GM12801 (cell line): ENCODE measurements around the gene KCTD8.

Source experiments
- CTCF ChIP-seq: IDR thresholded peaks from one replicate; pipeline ENCODE4 v1.5.1; 2011; ENCODE audit warnings: control low read depth; ENCODE audit not compliant: insufficient read length; ENCODE audit errors: extremely low read depth

KCTD8 gene

DNA sequence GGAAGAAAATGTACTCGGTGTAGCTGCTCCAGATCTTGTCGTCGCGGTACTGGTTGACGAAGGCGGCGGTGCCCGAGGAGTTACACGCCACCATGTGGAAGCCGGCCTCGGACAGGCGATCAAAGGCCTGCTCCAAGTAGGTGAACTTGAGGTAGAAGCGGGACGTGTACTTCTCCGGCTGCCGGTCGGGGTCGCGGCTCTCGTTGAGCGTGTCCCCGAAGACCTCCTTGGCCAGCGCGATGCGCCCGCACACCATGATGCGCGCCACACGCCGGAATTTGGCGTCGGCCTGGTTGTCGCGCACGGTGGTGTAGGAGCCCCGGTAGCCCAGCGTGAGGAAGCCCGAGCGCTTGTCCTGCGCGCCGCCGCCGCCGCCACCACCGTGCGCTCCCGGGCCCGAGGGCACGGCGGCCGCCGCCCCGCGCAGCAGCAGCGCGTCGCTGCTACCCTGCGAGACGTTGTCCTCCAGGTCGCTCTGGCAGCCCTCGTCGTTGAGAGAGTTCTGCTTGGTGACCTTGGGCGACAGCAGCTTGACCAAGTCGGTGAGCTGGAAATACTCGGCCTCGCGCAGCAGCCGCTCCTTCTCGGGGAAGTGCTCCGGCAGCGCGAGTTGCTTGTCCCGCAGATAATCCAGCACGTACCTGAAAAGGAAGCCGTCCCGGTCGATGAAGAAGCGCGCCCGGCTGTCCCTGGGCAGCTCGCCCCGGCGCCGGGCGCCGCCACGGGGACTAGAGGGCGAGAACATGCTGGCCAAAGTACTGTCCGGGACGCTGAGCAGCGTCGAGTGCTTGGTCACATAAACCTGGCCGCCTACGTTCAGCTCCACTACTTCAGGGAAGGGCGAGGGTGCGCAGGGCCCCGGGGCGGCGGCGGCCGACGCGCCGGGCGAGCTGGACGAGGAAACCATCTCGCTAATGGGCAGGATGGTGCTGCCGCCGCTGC is 775 bp downstream of the KCTD8 start:
- no peak for TF ChIP-seq CTCF

GRCh38 chr4:44446801-44447562 is 1.6 kb downstream of the KCTD8 start:
- TF ChIP-seq CTCF: no peak

DNA sequence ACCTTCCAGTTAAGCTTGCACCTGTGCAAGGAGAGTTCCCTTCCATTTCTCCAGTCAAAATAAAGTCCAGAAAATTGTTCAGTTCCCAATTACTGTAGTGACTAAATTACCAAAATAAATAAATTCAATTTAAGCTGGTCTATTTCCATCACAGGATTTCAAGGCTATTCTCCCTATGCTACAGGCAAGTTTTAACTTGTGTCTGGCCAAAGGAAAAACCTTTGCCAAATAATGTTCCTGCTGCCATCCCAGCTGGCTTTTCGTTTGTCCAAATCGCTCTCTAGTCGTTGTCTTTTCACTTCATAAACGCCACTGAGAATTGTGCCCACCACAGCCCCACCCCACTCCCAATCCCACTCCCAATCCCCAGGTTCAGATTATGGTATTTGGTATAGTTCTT is 2.4 kb downstream of the KCTD8 start:
- no peak for TF ChIP-seq CTCF

- TF ChIP-seq CTCF: no peak
Observed at GRCh38 chr4:44438687-44439086, 9.9 kb downstream of the KCTD8 start.

DNA sequence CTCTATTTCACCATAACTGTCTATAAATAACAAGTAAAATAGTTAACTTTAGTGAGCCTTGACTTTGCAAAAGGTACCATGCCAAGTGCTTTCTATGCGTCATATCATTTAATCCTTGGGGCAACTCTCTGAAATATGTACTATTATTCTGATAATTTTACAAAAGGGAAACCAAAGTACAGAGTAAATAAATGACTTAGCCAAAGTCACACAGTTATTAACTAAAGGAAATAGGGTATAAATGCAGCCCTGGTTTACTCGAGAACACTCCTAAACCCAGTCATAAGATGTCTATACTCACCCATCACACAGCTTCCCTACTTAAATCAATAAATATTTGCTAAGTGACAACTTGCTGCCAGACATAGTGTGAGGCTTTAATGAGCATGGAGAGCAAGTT is 14.4 kb downstream of the KCTD8 start:
- TF ChIP-seq CTCF: no peak

- TF ChIP-seq CTCF: no peak
Observed at GRCh38 chr4:44425614-44426208, 22.9 kb downstream of the KCTD8 start.

DNA sequence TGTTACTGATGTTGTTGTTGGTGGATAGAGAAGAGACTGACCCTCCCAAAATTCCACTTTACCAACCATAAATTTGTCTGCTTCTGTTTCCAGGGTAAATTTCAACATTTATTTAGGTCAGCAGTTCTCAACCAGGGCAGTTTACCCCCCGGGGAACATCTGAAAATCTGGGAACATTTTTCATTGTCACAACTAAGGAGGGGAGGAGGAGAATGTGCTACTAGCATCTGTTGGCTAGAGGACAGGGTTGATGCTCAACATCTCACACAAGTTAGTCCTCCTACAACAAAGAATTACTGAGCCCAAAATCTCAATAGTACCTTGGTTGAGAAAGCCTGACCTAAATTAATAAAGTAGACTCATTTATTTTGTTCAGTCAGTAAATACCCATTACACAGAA is 25.7 kb downstream of the KCTD8 start:
- no peak for TF ChIP-seq CTCF
